HL-60 (cell line): ENCODE data around the gene TPRX1.

ENCODE experiments used
- CTCF ChIP-seq: IDR thresholded peaks from one replicate; pipeline ENCODE4 v1.5.1; 2011; ENCODE audit warnings: low read length, control low read depth, inconsistent platforms; ENCODE audit not compliant: insufficient read depth
- GABPA ChIP-seq: IDR thresholded peaks from 2 replicates; pipeline ENCODE4 v1.6.1; 2012; ENCODE audit warnings: low read depth
- POLR2AphosphoS5 ChIP-seq: IDR thresholded peaks from 2 replicates; pipeline ENCODE4 v1.6.1; 2012; ENCODE audit warnings: low read depth
- TF ChIP-seq, protein P1 (sequence below): IDR thresholded peaks from 2 replicates; pipeline ENCODE4 v1.6.1; 2012; ENCODE audit warnings: low read depth; ENCODE audit not compliant: insufficient replicate concordance

DNA sequence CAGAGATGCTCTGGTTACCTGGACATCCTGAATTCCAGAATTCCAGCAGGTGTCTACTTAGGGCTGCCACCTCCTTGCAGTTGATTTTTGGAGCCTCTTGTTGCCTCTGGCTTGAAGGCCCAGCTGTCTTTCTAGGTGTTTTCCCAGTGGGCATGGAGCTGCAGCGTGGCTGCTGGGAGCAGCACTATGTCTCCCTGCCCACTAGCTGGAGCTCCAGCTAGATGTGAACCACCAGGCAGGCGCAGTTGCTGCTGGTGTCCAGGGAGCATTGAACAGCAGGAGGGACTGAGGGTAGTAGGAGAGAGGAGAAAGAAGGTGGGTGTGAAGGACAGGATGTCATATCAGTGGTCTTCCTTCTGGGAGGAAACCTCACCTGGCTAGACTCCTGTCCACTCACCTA, 35.7 kb downstream of the TPRX1 start:
- TF ChIP-seq CTCF (no peak), POLR2AphosphoS5 (no peak), GABPA (no peak)
- TF ChIP-seq, protein P1, sequence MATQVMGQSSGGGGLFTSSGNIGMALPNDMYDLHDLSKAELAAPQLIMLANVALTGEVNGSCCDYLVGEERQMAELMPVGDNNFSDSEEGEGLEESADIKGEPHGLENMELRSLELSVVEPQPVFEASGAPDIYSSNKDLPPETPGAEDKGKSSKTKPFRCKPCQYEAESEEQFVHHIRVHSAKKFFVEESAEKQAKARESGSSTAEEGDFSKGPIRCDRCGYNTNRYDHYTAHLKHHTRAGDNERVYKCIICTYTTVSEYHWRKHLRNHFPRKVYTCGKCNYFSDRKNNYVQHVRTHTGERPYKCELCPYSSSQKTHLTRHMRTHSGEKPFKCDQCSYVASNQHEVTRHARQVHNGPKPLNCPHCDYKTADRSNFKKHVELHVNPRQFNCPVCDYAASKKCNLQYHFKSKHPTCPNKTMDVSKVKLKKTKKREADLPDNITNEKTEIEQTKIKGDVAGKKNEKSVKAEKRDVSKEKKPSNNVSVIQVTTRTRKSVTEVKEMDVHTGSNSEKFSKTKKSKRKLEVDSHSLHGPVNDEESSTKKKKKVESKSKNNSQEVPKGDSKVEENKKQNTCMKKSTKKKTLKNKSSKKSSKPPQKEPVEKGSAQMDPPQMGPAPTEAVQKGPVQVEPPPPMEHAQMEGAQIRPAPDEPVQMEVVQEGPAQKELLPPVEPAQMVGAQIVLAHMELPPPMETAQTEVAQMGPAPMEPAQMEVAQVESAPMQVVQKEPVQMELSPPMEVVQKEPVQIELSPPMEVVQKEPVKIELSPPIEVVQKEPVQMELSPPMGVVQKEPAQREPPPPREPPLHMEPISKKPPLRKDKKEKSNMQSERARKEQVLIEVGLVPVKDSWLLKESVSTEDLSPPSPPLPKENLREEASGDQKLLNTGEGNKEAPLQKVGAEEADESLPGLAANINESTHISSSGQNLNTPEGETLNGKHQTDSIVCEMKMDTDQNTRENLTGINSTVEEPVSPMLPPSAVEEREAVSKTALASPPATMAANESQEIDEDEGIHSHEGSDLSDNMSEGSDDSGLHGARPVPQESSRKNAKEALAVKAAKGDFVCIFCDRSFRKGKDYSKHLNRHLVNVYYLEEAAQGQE, result no peak
